GM12873 (cell line): Measurements from ENCODE around the gene PCDHGC3.

Experiments
- TF ChIP-seq, protein P1 (sequence below): IDR thresholded peaks from 2 replicates; pipeline ENCODE4 v1.5.1; 2012; ENCODE audit warnings: low read depth, mild to moderate bottlenecking, moderate library complexity, low read length, control low read depth; ENCODE audit not compliant: insufficient read depth; ENCODE audit errors: missing control alignments

The PCDHGC3 gene

DNA sequence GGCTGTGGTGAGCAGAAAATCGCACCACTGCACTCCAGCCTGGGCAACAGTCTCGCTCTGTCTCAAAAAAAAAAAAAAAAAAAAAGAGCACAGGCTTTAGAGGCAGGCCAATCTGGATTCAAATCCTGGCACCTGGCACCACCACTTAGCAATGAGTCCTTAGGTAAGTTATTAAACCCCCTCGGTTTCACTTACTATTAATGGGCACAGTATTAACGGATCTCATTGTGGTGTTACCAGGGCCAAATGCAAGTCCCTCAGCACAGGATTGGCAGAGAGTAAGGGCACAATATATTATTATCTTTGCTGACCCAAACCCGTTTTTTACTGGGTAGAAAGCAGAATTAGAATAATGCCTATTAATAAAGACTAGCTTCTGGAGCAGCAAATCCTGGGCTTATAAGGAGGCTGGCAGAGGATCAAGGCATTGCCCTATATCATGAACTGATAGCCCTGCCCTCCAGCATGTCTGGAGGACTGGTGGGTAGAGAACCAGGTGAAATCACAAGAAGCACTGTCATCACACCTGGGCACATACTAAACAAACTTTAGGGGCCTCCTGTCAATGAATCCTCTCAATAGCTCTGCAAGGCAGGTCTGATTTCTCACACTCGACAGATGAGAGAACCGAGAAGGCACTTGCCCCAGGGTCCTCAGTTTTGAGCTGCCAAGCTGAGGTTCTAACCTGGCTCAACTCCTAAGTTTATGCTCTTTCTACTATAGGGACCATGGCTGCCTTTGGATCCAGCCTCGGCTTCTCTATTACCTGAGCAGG, 30.8 kb downstream of the PCDHGC3 start:
- TF ChIP-seq, protein P1, sequence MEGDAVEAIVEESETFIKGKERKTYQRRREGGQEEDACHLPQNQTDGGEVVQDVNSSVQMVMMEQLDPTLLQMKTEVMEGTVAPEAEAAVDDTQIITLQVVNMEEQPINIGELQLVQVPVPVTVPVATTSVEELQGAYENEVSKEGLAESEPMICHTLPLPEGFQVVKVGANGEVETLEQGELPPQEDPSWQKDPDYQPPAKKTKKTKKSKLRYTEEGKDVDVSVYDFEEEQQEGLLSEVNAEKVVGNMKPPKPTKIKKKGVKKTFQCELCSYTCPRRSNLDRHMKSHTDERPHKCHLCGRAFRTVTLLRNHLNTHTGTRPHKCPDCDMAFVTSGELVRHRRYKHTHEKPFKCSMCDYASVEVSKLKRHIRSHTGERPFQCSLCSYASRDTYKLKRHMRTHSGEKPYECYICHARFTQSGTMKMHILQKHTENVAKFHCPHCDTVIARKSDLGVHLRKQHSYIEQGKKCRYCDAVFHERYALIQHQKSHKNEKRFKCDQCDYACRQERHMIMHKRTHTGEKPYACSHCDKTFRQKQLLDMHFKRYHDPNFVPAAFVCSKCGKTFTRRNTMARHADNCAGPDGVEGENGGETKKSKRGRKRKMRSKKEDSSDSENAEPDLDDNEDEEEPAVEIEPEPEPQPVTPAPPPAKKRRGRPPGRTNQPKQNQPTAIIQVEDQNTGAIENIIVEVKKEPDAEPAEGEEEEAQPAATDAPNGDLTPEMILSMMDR = no peak

DNA sequence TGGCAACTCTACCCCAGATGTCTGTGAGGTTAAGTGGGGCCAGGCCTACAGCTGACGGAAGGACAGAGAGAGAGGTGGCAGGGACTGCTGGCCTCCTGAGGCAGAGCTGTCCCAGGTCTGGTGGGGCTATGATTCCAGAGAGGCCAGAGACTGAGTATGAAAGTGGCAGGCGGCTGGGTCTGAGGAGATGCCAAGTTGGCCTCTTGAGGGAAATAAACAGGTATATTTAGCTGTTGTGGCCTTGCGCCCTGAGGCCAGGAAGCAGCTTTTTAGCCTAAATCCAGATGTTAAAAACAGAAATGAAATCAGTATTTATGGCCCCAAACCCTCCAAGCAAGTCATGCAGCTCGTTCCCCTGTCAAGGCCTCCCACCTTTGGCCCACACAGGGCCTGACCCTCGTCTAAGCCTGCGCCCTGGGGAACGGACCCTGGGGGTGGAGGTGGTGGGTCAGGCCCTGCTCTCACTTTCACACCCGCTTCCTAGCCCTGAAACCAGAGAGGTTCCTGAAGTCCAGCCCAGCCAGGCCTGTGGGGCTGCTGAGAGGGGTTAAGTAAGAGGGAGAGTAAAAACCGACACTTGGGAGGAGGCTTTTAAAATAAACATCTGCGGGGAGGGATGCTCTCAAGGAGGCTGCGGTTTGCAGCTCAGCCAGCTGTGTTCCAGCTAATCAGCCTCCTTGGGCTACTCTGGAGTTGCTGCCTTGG, 31.8 kb downstream of the PCDHGC3 start:
- TF ChIP-seq, protein P1 = no peak

DNA sequence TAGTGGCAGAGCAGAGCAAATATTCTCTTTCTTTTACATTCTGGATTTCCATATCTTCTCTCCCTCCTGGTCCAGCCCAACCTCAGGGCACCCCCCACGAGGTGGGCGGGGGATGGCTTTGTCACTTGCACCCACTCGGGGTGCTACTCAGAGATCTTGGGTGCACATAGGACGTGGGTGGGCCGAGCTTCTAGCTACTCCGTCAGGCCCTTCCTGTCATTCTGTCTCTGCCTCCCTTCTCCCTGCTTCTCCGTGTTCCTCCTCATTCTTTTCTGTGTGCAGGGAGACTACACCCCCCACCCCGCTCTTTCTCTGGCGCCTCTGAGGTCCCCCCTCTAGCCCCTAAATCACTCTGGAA, 32.7 kb downstream of the PCDHGC3 start:
- TF ChIP-seq, protein P1 = no peak

DNA sequence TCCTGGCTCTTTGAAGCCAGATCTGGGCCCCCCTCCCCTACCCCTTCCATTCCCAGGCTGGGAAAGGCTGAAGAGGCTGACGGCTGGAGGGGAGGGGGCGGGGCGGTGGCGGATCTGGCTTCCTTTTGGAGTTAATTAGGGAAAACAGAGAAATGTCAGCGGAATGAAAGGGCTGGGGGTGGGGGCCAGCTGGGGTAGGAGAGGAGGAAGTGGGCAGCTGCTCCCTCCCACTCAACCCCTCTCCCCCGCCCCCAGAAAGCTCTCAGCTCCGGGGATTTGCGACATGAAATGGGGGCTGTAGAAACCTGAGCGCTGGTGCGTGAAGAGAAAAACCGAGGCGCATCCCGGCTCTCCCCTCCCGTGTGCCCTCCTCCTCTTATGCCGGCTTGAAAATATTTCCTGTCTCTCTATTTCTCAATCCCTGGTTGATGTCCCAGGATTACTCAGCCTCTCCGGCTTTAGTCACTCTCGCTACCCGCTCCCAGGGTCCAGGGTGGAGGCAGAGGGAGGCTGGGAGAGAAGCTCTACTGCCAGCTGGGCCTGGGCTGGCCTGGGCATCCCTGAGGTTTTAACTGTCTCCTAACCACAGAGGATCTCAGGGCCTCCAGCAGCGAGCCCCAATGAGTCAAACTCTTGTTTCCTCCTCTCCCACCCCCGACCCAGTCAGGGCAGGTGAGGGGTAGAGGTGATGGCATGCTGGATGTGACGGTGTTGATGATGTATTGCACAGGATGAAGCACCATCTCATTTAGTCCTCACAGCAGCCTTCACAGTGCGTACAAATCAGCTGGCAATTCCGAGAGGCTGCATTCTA, 33.2 kb downstream of the PCDHGC3 start:
- TF ChIP-seq, protein P1 = no peak

DNA sequence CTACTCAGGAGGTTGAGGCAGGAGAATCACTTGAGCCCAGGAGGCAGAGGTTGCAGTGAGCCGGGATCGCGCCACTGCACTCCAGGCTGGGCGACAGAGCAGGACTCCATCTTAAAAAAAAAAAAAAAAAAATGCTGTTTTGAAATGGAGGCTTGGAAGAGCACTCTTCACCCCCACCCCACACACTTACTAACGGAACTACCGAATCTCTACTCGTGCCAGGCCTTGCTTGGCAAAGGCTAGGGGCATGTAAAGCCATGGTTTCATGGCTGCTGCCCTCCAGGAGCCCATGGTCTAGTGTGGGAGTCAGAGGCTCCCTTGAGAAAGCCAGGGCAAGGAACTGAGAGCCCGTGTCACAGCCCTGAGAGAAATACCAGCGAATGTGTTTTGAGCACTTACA, 34.4 kb downstream of the PCDHGC3 start:
- TF ChIP-seq, protein P1 = no peak

DNA sequence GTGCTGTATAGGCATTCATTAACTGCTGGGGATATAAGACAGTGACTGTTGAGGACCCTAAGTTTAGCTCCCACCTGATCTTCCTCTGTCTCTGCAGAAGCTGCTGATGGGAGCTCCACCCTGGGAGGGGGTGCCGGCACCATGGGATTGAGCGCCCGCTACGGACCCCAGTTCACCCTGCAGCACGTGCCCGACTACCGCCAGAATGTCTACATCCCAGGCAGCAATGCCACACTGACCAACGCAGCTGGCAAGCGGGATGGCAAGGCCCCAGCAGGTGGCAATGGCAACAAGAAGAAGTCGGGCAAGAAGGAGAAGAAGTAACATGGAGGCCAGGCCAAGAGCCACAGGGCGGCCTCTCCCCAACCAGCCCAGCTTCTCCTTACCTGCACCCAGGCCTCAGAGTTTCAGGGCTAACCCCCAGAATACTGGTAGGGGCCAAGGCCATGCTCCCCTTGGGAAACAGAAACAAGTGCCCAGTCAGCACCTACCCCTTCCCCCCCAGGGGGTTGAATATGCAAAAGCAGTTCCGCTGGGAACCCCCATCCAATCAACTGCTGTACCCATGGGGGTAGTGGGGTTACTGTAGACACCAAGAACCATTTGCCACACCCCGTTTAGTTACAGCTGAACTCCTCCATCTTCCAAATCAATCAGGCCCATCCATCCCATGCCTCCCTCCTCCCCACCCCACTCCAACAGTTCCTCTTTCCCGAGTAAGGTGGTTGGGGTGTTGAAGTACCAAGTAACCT, 35.3 kb downstream of the PCDHGC3 start:
- TF ChIP-seq, protein P1 = no peak

DNA sequence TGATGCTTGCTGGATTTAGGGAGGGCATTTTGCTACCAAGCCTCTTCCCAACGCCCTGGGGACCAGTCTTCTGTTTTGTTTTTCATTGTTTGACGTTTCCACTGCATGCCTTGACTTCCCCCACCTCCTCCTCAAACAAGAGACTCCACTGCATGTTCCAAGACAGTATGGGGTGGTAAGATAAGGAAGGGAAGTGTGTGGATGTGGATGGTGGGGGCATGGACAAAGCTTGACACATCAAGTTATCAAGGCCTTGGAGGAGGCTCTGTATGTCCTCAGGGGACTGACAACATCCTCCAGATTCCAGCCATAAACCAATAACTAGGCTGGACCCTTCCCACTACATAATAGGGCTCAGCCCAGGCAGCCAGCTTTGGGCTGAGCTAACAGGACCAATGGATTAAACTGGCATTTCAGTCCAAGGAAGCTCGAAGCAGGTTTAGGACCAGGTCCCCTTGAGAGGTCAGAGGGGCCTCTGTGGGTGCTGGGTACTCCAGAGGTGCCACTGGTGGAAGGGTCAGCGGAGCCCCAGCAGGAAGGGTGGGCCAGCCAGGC, 36.1 kb downstream of the PCDHGC3 start:
- TF ChIP-seq, protein P1 = no peak
